Prostate gland (tissue), 2 donors: ENCODE measurements around the gene FCHSD2.
A peak's percentile ranks its signal among the peaks of the same experiment; 100 is the strongest.

Source experiments
- CTCF ChIP-seq, 4 experiments: fragments of 200-600 bp in 2 of 4; fragments of 450-650 bp in 2 of 4; sonication (generic) in 2 of 4; IDR thresholded peaks; 1 replicate in 3 of 4; 2 replicates in 1 of 4; pipeline ENCODE4 v1.5.1; 2016 to 2019; ENCODE audit warnings: antibody characterized with exemption in 4 of 4, mild to moderate bottlenecking in 2 of 4, moderate library complexity in 2 of 4
- POLR2A ChIP-seq: fragments of 450-650 bp; IDR thresholded peaks from one replicate; pipeline ENCODE4 v1.6.1; 2016; ENCODE audit warnings: antibody characterized with exemption, mild to moderate bottlenecking
- POLR2AphosphoS5 ChIP-seq: sonication (generic); formaldehyde crosslinking; IDR thresholded peaks from one replicate; pipeline ENCODE4 v1.6.1; 2017; ENCODE audit warnings: antibody characterized with exemption

- TF ChIP-seq CTCF (IDR thresholded peaks at IDR 0.05) (no peak), POLR2AphosphoS5 (peak; percentile 11), POLR2A (no peak)
Measured at GRCh38 chr11:73186294-73186850, 44.3 kb upstream of the FCHSD2 start.
